Tibial nerve (tissue), 4 donors: ENCODE results near the gene PNKP. TPM values are rescaled to one million over a fixed set of nuclear protein-coding genes. Genes with fewer than 3 reads are reported as not detected.
A peak's percentile ranks its signal among the peaks of the same experiment; 100 is the strongest.

ENCODE experiments used
- DNase-seq, 2 donors: peaks; one replicate each; pipeline ENCODE4 v3.0.0-alpha.2; 2019; ENCODE audit warnings: low spot score in 2 of 2
- H3K27ac ChIP-seq, 4 donors: fragments of 200-600 bp; sonication (generic) in 3 of 4; one replicate each; pipeline ENCODE4 v1.5.1; 2017 to 2019; ENCODE audit warnings: mild to moderate bottlenecking in 1 of 4
- H3K27me3 ChIP-seq, 2 donors: fragments of 200-600 bp; sonication (generic) in 1 of 2; one replicate each; pipeline versions ENCODE4 v1.5.1 to v1.6.0; 2017 to 2019
- H3K36me3 ChIP-seq, 3 donors: fragments of 200-600 bp; sonication (generic); one replicate each; pipeline ENCODE4 v1.5.1; 2018 to 2019
- H3K4me1 ChIP-seq, 4 donors: fragments of 200-600 bp; sonication (generic) in 3 of 4; one replicate each; pipeline ENCODE4 v1.5.1; 2017 to 2019
- H3K4me3 ChIP-seq, 4 donors: fragments of 200-600 bp; sonication (generic) in 3 of 4; one replicate each; pipeline ENCODE4 v1.5.1; 2017 to 2019; ENCODE audit warnings: mild to moderate bottlenecking in 1 of 4, moderate library complexity in 1 of 4
- H3K9me3 ChIP-seq, 4 donors: fragments of 200-600 bp; sonication (generic) in 3 of 4; one replicate each; pipeline ENCODE4 v1.5.1; 2017 to 2019
- CTCF ChIP-seq, 5 experiments: fragments of 200-600 bp in 3 of 5; fragments of 450-650 bp in 2 of 5; sonication (generic) in 3 of 5; IDR thresholded peaks; one replicate each; pipeline ENCODE4 v1.5.1; 2016 to 2019; ENCODE audit warnings: antibody characterized with exemption in 5 of 5, mild to moderate bottlenecking in 3 of 5, moderate library complexity in 2 of 5
- EP300 ChIP-seq, 2 donors: sonication (generic); formaldehyde crosslinking; IDR thresholded peaks; one replicate each; pipeline ENCODE4 v1.6.1; 2017; ENCODE audit warnings: antibody characterized with exemption in 2 of 2, mild to moderate bottlenecking in 1 of 2
- POLR2A ChIP-seq, 2 donors: fragments of 450-650 bp; IDR thresholded peaks; one replicate each; pipeline ENCODE4 v1.6.1; 2017; ENCODE audit warnings: antibody characterized with exemption in 2 of 2, mild to moderate bottlenecking in 2 of 2, moderate library complexity in 2 of 2
- WGBS, 2 donors: methylation state at CpG; one replicate each; pipeline ENCODE4 v1.1.5; 2018; 5-methylcytosine and 5-hydroxymethylcytosine counted together
- total RNA-seq, 4 donors: library from RNA; depleted of rRNA; stranded (reverse); fragments of >200 nt; gene quantifications; one replicate each; pipeline ENCODE4 v1.1.0, GENCODE V29; 2016

The PNKP gene
- total RNA-seq, 4 donors from 2014 or later, result 52.7 to 158 (median 79.5) TPM

DNA sequence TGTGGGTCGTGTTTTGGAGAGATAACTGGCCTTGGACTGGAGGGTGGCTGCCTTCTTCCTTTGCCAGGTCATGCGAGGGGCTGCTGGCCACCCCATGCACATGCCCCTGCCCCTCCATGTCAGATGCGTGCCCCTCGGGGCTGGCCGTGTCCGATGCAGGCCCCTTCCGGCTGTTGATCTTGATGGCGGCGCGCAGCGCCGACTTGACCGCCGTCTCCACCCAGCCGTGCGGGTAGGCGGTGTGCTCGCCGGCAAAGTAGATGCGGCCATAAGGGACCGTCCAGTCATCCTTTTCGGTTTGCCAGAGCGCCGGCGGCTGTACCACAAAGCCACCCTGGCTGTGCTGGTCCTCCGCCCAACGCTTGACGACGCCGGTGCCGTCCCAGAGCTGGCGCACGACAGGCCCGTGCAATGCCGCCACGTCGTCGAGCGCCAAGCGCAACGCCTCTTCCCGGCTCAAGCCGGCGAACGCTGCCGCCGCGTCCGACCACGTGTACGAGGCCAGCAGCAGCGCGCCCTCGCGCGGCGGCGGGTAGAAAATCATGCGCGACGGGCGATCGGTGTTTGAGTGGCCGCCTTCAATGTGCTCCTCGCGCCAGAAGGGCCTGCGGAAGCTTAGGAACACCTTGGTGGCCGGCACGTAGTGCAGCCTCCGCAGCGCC lies 22.4 kb upstream of the PNKP start:
- peak overlapping the region in 3 of 4 donors; percentile 16 to 41 (median 32) for H3K4me3 ChIP-seq
- no peak overlapping the region for H3K27ac ChIP-seq
- H3K27me3 ChIP-seq, result no peaks in the 10 kb centered on the region
- DNase-seq, result peak; percentile 54 to 74
- TF ChIP-seq POLR2A (IDR thresholded peaks at IDR 0.05) (no peak), CTCF (IDR thresholded peaks at IDR 0.05) (peak; percentile 66 to 89 (median 82)), EP300 (IDR thresholded peaks at IDR 0.05) (peak in 1 of 2 donors; percentile 50)
- H3K9me3 ChIP-seq, result no peaks in the 10 kb centered on the region
- peaks cover 0 to 47% (median 2%) of the 10 kb centered on the region in 3 donors for H3K36me3 ChIP-seq
- peaks cover 0 to 18% (median 7%) of the 10 kb centered on the region in 4 donors for H3K4me1 ChIP-seq
- 34 to 65% methylated on average over 28 to 63 of the region's 71 CpGs for WGBS, 2 donors

DNA sequence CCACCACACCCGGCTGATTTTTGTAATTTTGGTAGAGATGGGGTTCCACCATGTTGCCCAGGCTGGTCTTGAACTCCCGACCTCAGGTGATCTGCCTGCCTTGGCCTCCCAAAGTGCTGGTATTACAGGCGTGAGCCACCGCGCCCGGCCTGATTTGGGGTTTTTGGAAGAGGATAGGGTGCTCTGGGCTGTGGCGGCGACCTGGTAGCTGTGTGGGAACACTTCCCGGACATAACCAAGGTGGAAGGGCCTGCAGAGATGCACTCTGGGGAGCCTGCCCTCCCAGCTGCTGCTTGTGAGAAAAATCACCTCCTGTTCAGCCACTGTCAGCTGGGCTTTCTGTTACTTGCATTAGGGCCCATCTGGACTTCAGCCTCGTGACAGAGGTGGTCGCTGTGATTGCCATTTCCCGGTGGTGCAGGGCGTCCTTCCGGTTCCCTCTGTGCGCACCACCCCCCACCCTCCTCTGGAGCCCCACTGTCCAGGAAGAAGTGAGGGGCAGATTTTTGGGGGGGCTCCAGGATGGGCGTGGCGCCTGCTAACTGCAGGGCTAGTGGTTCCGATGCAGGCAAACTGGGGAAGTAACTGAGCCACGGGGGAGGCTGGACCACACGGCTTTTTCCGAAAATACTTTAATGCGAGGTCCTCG lies 21.8 kb upstream of the PNKP start:
- Histone ChIP-seq H3K27ac (no peak overlapping the region), H3K27me3 (no peaks in the 10 kb centered on the region), H3K4me1 (peaks cover 0 to 18% (median 7%) of the 10 kb centered on the region in 4 donors), H3K9me3 (no peaks in the 10 kb centered on the region), H3K36me3 (peaks cover 3 to 53% (median 9%) of the 10 kb centered on the region in 3 donors), H3K4me3 (no peak overlapping the region)
- TF ChIP-seq POLR2A (IDR thresholded peaks at IDR 0.05) (no peak), CTCF (IDR thresholded peaks at IDR 0.05) (no peak), EP300 (IDR thresholded peaks at IDR 0.05) (no peak)
- DNase-seq, result no peak
- 94 to 96% methylated on average over 15 to 20 of the region's 23 CpGs for WGBS, 2 donors

GRCh38 chr19:49888510-49888824 lies 21.1 kb upstream of the PNKP start:
- H3K27me3 ChIP-seq, result no peaks in the 10 kb centered on the region
- WGBS, 2 donors, result 89 to 92% methylated on average over 4 to 18 of the region's 18 CpGs
- no peak overlapping the region for H3K4me3 ChIP-seq
- H3K27ac ChIP-seq, result no peak overlapping the region
- DNase-seq, result no peak
- peaks cover 4 to 60% (median 16%) of the 10 kb centered on the region in 3 donors for H3K36me3 ChIP-seq
- no peaks in the 10 kb centered on the region for H3K9me3 ChIP-seq
- H3K4me1 ChIP-seq, result peaks cover 0 to 18% (median 7%) of the 10 kb centered on the region in 4 donors
- TF ChIP-seq POLR2A (IDR thresholded peaks at IDR 0.05), result no peak
- TF ChIP-seq EP300 (IDR thresholded peaks at IDR 0.05), result no peak
- TF ChIP-seq CTCF (IDR thresholded peaks at IDR 0.05), result no peak

DNA sequence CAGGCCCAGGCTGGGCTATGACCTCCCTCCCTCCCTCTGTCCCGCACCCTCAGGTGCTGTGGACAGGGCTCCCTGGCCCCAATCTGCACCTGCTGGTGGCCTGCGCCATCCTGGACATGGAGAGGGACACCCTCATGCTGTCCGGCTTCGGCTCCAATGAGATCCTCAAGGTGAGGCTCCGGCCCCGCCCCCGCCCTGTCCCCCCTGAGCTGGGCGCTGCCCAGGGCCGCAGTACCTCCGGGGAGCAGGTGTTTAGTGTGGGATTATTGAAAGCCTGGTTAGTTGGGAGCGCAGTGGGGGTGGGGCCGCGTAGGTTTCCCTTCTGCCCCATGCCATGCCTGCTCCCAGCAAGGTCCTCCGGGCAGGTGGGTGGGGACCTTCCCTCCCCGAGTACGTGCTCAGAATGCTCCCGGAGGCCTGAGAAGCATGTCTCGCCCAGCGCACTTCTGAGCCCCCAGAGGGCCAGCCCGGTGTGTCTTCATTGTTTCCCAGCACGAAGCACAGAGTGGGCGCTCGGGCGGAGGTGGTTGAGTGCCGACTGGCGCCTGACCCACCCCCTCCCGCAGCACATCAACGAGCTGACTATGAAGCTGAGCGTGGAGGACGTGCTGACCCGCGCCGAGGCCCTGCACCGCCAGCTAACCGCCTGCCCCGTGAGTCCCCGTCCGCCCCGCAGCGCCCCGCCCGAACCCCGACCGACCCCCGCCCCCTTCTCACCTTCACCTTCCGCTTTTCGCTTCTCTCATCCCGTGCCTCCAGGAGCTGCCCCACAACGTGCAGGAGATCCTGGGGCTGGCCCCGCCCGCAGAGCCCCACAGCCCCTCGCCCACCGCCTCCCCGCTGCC lies 20.5 kb upstream of the PNKP start:
- peaks cover 4 to 66% (median 22%) of the 10 kb centered on the region in 3 donors for H3K36me3 ChIP-seq
- no peak overlapping the region for H3K27ac ChIP-seq
- no peak for DNase-seq

More for the DNA sequence above, 20.5 kb upstream of the PNKP start:
- Histone ChIP-seq H3K4me1 (peaks cover 0 to 18% (median 7%) of the 10 kb centered on the region in 4 donors), H3K9me3 (peaks cover 0 to 2% (median 0%) of the 10 kb centered on the region in 4 donors), H3K27me3 (no peaks in the 10 kb centered on the region), H3K4me3 (no peak overlapping the region)
- 83 to 86% methylated on average over 41 to 54 of the region's 54 CpGs for WGBS, 2 donors
- TF ChIP-seq CTCF (IDR thresholded peaks at IDR 0.05) (no peak), EP300 (IDR thresholded peaks at IDR 0.05) (no peak), POLR2A (IDR thresholded peaks at IDR 0.05) (no peak)
